WTC11 (cell line): ENCODE data around the gene ITGB3. TPM values are rescaled to one million over a fixed set of nuclear protein-coding genes. Genes with fewer than 3 reads are reported as not detected.

Experiments used
- ATAC-seq: fragments of 200-7000 bp; cut with Tn5 transposase; 2 replicates; pipeline ENCODE4 v1.10.0; 2021; ENCODE audit warnings: mild to moderate bottlenecking, moderate library complexity
- CTCF ChIA-PET: fragments of 300-600 bp; sonication (Branson Sonifier 250); formaldehyde crosslinking; loops from one replicate; lab custom pipeline; 2021; ENCODE audit warnings: antibody characterized with exemption; lab: Charles Lee
- POLR2A ChIA-PET: fragments of 350-600 bp; sonication (Branson Sonifier 250); formaldehyde crosslinking; loops from one replicate; lab custom pipeline; 2021; ENCODE audit warnings: antibody characterized with exemption; lab: Charles Lee
- DNase-seq: peaks from one replicate; pipeline ENCODE4 v3.0.0; 2021; ENCODE audit warnings: low spot score
- H3K27ac Mint-ChIP-seq: 2 replicates; pipeline ENCODE4 v1.8.0; 2021; ENCODE audit warnings: mixed read lengths
- H3K27me3 Mint-ChIP-seq: 2 replicates; pipeline ENCODE4 v1.8.0; 2021; ENCODE audit warnings: low read depth, mild to moderate bottlenecking, moderate library complexity, mixed read lengths
- H3K36me3 Mint-ChIP-seq: 2 replicates; pipeline ENCODE4 v1.8.0; 2021; ENCODE audit warnings: mixed read lengths
- H3K4me1 Mint-ChIP-seq: 2 replicates; pipeline ENCODE4 v1.8.0; 2022; ENCODE audit warnings: mixed read lengths
- H3K4me3 Mint-ChIP-seq: 2 replicates; pipeline ENCODE4 v1.8.0; 2021; ENCODE audit warnings: mild to moderate bottlenecking, moderate library complexity, mixed read lengths
- H3K9me3 Mint-ChIP-seq: 2 replicates; pipeline ENCODE4 v1.8.0; 2021; ENCODE audit warnings: mixed read lengths
- CREB1 ChIP-seq: sonication (generic); formaldehyde crosslinking; IDR thresholded peaks from 2 replicates; pipeline ENCODE4 v1.8.0; 2023; ENCODE audit warnings: mild to moderate bottlenecking, missing genetic modification reagents
- FOXJ3 ChIP-seq: sonication (generic); formaldehyde crosslinking; IDR thresholded peaks from 2 replicates; pipeline ENCODE4 v1.9.0; 2021; ENCODE audit warnings: missing genetic modification reagents, mild to moderate bottlenecking, borderline replicate concordance
- GABPB1 ChIP-seq: sonication (generic); formaldehyde crosslinking; IDR thresholded peaks from 2 replicates; pipeline ENCODE4 v1.8.1; 2023; ENCODE audit warnings: mild to moderate bottlenecking, missing genetic modification reagents
- GRHL2 ChIP-seq: fragments of 250-450 bp; sonication (Bioruptor Pico); IDR thresholded peaks from 2 replicates; pipeline ENCODE4 v1.8.0; 2022; ENCODE audit warnings: mild to moderate bottlenecking, moderate library complexity; ENCODE audit not compliant: insufficient replicate concordance, severe bottlenecking
- NFE2L1 ChIP-seq: sonication (generic); formaldehyde crosslinking; IDR thresholded peaks from 2 replicates; pipeline ENCODE4 v1.8.1; 2023; ENCODE audit warnings: missing genetic modification reagents
- NFYB ChIP-seq: sonication (generic); formaldehyde crosslinking; conservative IDR thresholded peaks from 2 replicates; pipeline ENCODE4 v1.8.0; 2022; ENCODE audit warnings: low read depth, missing genetic modification reagents
- NR1H2 ChIP-seq: sonication (generic); formaldehyde crosslinking; IDR thresholded peaks from 2 replicates; pipeline ENCODE4 v1.9.0; 2021; ENCODE audit warnings: mild to moderate bottlenecking, moderate library complexity, missing genetic modification reagents
- OVOL2 ChIP-seq: fragments of 250-450 bp; sonication (Bioruptor Pico); IDR thresholded peaks from 2 replicates; pipeline ENCODE4 v1.9.0; 2021; ENCODE audit warnings: mild to moderate bottlenecking, borderline replicate concordance
- PRRX2 ChIP-seq: fragments of 250-450 bp; sonication (Bioruptor Pico); IDR thresholded peaks from 2 replicates; pipeline ENCODE4 v1.8.0; 2021; ENCODE audit warnings: mild to moderate bottlenecking
- RORB ChIP-seq: fragments of 250-450 bp; sonication (Bioruptor Pico); IDR thresholded peaks from 2 replicates; pipeline ENCODE4 v1.9.0; 2021; ENCODE audit warnings: mild to moderate bottlenecking
- TEAD4 ChIP-seq: sonication (generic); formaldehyde crosslinking; IDR thresholded peaks from 2 replicates; pipeline ENCODE4 v1.8.0; 2022; ENCODE audit warnings: mild to moderate bottlenecking, missing genetic modification reagents
- TP53 ChIP-seq: sonication (generic); formaldehyde crosslinking; IDR thresholded peaks from 2 replicates; pipeline ENCODE4 v1.8.1; 2023; ENCODE audit warnings: mild to moderate bottlenecking, missing genetic modification reagents
- ZNF232 ChIP-seq: sonication (generic); formaldehyde crosslinking; IDR thresholded peaks from 2 replicates; pipeline ENCODE4 v1.8.0; 2022; ENCODE audit warnings: mild to moderate bottlenecking, missing genetic modification reagents
- ZNF317 ChIP-seq: sonication (generic); formaldehyde crosslinking; IDR thresholded peaks from 2 replicates; pipeline ENCODE4 v1.8.1; 2023; ENCODE audit warnings: low read depth, mild to moderate bottlenecking, moderate library complexity, missing genetic modification reagents, borderline replicate concordance
- ZNF423 ChIP-seq: fragments of 250-450 bp; sonication (Bioruptor Pico); IDR thresholded peaks from 2 replicates; pipeline ENCODE4 v2.1.2; 2022; ENCODE audit warnings: mild to moderate bottlenecking, moderate library complexity
- total RNA-seq: library from RNA; stranded (reverse); gene quantifications from 3 replicates; pipeline ENCODE4 v1.2.3, GENCODE V29; 2021
- TF ChIP-seq, protein P1 (sequence below): fragments of 200-600 bp; IDR thresholded peaks from 2 replicates; pipeline ENCODE4 v1.8.0; 2022; ENCODE audit warnings: antibody characterized with exemption
- TF ChIP-seq, protein P2 (sequence below): sonication (generic); formaldehyde crosslinking; conservative IDR thresholded peaks from 2 replicates; pipeline ENCODE4 v1.8.1; 2023; ENCODE audit warnings: mild to moderate bottlenecking, low read depth, missing genetic modification reagents, moderate library complexity
- TF ChIP-seq, protein P3 (sequence below): sonication (generic); formaldehyde crosslinking; IDR thresholded peaks from 2 replicates; pipeline ENCODE4 v1.8.0; 2023; ENCODE audit warnings: missing genetic modification reagents
- TF ChIP-seq, protein P4 (sequence below): fragments of 250-450 bp; sonication (Bioruptor Pico); conservative IDR thresholded peaks from 2 replicates; pipeline ENCODE4 v1.9.0; 2021; ENCODE audit warnings: mild to moderate bottlenecking
- TF ChIP-seq, protein P5 (sequence below): fragments of 250-450 bp; sonication (Bioruptor Pico); IDR thresholded peaks from 2 replicates; pipeline ENCODE4 v1.9.0; 2021; ENCODE audit warnings: mild to moderate bottlenecking
- TF ChIP-seq, protein P6 (sequence below): sonication (generic); formaldehyde crosslinking; IDR thresholded peaks from 2 replicates; pipeline ENCODE4 v1.8.0; 2022; ENCODE audit warnings: mild to moderate bottlenecking, missing genetic modification reagents
- TF ChIP-seq, protein P7 (sequence below): fragments of 250-450 bp; sonication (Bioruptor Pico); IDR thresholded peaks from 2 replicates; pipeline ENCODE4 v2.1.2; 2022; ENCODE audit warnings: mild to moderate bottlenecking, moderate library complexity
- TF ChIP-seq, protein P8 (sequence below): sonication (generic); formaldehyde crosslinking; IDR thresholded peaks from 2 replicates; pipeline ENCODE4 v1.8.1; 2022; ENCODE audit warnings: low read depth, missing genetic modification reagents, borderline replicate concordance

ITGB3 gene
- total RNA-seq, 1 experiment from 2014 or later = 0.04 TPM

DNA sequence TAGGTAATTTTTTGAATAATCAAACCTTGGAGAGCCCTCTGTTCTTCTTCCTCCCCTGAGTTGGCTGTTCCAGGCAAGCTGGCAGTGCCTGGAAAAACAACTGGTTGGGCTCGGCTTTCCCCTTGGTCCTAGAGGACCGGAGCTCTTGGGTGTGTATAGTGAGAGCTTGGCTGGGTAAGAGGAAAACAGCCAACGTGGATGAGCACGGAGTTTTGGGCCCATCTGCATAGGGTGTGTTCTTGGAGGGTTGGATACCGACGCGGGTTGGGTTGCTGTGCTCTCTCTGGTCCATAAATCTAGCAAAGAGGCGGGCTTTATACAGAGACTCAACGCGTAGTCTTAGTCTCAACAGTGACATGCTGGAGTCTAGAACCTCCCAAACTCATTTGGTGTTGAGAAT, 23.2 kb downstream of the ITGB3 start:
- DNase-seq = peak; percentile 42

DNA sequence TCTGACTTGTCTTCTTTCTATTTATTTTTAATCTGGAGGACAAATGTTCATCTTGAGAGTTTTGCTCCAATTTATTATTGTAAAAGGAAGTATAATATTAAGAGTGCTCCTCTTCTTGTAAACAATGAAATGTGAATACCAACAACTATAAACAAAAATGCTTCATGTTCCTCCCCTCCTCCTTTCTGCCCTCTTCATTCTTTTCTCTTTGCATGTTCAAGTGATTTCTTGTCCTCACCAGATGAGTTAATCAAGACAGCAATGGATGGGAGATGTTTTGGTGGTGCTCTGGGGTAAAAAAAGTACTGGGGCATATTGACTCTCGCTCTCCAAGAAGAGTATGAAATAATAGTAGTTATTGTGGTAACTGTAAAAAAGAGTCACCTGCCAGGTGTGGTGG, 24.3 kb downstream of the ITGB3 start:
- Mint-ChIP-seq H3K36me3 (no peaks in the 10 kb centered on the region), H3K9me3 (no peaks in the 10 kb centered on the region), H3K4me1 (peaks cover 44% of the 10 kb centered on the region), H3K27ac (no peak overlapping the region), H3K27me3 (no peaks in the 10 kb centered on the region; the same call in 1 of the 2 replicates), H3K4me3 (no peak overlapping the region)
- no peak for ATAC-seq
- CTCF ChIA-PET = interaction anchor here (1.6 kb wide), 1 partner anchor 89 kb away, joined by 4 read pairs; the partner anchor contains the start of gene CDC27
- POLR2A ChIA-PET = no interaction called here
- no peak for DNase-seq
- TF ChIP-seq, protein P1, sequence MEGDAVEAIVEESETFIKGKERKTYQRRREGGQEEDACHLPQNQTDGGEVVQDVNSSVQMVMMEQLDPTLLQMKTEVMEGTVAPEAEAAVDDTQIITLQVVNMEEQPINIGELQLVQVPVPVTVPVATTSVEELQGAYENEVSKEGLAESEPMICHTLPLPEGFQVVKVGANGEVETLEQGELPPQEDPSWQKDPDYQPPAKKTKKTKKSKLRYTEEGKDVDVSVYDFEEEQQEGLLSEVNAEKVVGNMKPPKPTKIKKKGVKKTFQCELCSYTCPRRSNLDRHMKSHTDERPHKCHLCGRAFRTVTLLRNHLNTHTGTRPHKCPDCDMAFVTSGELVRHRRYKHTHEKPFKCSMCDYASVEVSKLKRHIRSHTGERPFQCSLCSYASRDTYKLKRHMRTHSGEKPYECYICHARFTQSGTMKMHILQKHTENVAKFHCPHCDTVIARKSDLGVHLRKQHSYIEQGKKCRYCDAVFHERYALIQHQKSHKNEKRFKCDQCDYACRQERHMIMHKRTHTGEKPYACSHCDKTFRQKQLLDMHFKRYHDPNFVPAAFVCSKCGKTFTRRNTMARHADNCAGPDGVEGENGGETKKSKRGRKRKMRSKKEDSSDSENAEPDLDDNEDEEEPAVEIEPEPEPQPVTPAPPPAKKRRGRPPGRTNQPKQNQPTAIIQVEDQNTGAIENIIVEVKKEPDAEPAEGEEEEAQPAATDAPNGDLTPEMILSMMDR = no peak
- TF ChIP-seq GABPB1 (CRISPR knock-in tag) = no peak
- TF ChIP-seq, protein P2, sequence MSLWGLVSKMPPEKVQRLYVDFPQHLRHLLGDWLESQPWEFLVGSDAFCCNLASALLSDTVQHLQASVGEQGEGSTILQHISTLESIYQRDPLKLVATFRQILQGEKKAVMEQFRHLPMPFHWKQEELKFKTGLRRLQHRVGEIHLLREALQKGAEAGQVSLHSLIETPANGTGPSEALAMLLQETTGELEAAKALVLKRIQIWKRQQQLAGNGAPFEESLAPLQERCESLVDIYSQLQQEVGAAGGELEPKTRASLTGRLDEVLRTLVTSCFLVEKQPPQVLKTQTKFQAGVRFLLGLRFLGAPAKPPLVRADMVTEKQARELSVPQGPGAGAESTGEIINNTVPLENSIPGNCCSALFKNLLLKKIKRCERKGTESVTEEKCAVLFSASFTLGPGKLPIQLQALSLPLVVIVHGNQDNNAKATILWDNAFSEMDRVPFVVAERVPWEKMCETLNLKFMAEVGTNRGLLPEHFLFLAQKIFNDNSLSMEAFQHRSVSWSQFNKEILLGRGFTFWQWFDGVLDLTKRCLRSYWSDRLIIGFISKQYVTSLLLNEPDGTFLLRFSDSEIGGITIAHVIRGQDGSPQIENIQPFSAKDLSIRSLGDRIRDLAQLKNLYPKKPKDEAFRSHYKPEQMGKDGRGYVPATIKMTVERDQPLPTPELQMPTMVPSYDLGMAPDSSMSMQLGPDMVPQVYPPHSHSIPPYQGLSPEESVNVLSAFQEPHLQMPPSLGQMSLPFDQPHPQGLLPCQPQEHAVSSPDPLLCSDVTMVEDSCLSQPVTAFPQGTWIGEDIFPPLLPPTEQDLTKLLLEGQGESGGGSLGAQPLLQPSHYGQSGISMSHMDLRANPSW = no peak
- TF ChIP-seq, protein P3, sequence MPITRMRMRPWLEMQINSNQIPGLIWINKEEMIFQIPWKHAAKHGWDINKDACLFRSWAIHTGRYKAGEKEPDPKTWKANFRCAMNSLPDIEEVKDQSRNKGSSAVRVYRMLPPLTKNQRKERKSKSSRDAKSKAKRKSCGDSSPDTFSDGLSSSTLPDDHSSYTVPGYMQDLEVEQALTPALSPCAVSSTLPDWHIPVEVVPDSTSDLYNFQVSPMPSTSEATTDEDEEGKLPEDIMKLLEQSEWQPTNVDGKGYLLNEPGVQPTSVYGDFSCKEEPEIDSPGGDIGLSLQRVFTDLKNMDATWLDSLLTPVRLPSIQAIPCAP (CRISPR knock-in tag) = no peak
- TF ChIP-seq FOXJ3 (CRISPR knock-in tag) = no peak
- TF ChIP-seq, protein P4, sequence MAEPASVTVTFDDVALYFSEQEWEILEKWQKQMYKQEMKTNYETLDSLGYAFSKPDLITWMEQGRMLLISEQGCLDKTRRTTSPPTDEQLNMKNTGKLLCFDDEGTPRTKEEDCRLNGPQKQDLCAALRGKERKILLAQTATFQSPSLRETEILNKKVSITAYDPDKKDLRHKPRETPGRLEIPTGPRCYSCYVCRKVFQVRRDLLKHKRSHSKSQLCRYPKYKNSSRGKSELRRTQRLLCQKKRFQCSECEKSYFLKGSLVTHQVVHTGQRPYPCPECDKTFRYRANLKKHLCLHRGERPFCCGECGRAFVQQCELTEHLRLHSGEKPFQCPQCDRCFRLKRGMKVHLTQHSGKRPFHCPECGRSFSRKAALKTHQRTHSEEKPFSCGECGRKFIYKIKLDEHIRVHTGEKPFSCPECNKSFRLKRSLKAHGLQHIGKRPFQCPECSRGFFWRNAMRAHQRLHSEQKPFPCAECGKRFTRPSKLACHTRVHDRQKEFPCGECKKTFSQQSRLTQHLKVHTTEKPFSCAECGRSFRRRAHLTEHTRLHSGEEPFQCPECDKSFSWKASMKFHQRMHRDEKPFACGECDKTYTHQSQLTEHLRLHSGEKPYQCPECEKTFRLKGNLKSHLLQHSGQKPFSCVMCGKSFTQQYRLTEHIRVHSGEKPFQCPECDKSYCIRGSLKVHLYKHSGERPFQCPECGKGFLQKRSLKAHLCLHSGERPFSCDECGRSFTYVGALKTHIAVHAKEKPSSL = no peak
- TF ChIP-seq GRHL2 (CRISPR knock-in tag) = no peak
- TF ChIP-seq NR1H2 = no peak
- TF ChIP-seq NFYB (CRISPR knock-in tag) = no peak
- no peak for TF ChIP-seq ZNF317 (CRISPR knock-in tag)
- TF ChIP-seq OVOL2 (CRISPR knock-in tag) = no peak

More for the DNA sequence above, 23.2 kb downstream of the ITGB3 start:
- H3K4me1 Mint-ChIP-seq = peaks cover 44% of the 10 kb centered on the region
- peak overlapping the region; percentile 20 for H3K27ac Mint-ChIP-seq
- CTCF ChIA-PET = interaction anchor here (2.2 kb wide), 1 partner anchor 39 kb away, joined by 14 read pairs; no protein-coding TSS in a partner anchor
- ATAC-seq = peak; percentile 51
- POLR2A ChIA-PET = no interaction called here
- H3K27me3 Mint-ChIP-seq = no peaks in the 10 kb centered on the region; the same call in 1 of the 2 replicates
- no peaks in the 10 kb centered on the region for H3K9me3 Mint-ChIP-seq
- no peak overlapping the region for H3K4me3 Mint-ChIP-seq
- TF ChIP-seq, protein P5, sequence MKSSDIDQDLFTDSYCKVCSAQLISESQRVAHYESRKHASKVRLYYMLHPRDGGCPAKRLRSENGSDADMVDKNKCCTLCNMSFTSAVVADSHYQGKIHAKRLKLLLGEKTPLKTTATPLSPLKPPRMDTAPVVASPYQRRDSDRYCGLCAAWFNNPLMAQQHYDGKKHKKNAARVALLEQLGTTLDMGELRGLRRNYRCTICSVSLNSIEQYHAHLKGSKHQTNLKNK = no peak
- TF ChIP-seq ZNF423 (CRISPR knock-in tag) (no peak), ZNF232 (CRISPR knock-in tag) (no peak), RORB (CRISPR knock-in tag) (no peak), CREB1 (CRISPR knock-in tag) (no peak), PRRX2 (no peak), TEAD4 (CRISPR knock-in tag) (no peak), NFE2L1 (CRISPR knock-in tag) (no peak), TP53 (CRISPR knock-in tag) (no peak)
- TF ChIP-seq, protein P6, sequence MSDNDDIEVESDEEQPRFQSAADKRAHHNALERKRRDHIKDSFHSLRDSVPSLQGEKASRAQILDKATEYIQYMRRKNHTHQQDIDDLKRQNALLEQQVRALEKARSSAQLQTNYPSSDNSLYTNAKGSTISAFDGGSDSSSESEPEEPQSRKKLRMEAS (CRISPR knock-in tag) = no peak
- TF ChIP-seq, protein P7, sequence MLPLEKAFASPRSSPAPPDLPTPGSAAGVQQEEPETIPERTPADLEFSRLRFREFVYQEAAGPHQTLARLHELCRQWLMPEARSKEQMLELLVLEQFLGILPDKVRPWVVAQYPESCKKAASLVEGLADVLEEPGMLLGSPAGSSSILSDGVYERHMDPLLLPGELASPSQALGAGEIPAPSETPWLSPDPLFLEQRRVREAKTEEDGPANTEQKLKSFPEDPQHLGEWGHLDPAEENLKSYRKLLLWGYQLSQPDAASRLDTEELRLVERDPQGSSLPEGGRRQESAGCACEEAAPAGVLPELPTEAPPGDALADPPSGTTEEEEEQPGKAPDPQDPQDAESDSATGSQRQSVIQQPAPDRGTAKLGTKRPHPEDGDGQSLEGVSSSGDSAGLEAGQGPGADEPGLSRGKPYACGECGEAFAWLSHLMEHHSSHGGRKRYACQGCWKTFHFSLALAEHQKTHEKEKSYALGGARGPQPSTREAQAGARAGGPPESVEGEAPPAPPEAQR = no peak
- TF ChIP-seq, protein P8, sequence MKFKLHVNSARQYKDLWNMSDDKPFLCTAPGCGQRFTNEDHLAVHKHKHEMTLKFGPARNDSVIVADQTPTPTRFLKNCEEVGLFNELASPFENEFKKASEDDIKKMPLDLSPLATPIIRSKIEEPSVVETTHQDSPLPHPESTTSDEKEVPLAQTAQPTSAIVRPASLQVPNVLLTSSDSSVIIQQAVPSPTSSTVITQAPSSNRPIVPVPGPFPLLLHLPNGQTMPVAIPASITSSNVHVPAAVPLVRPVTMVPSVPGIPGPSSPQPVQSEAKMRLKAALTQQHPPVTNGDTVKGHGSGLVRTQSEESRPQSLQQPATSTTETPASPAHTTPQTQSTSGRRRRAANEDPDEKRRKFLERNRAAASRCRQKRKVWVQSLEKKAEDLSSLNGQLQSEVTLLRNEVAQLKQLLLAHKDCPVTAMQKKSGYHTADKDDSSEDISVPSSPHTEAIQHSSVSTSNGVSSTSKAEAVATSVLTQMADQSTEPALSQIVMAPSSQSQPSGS (CRISPR knock-in tag) = no peak
- TF ChIP-seq, all 79 proteins: peak for 0
- no peaks in the 10 kb centered on the region for H3K36me3 Mint-ChIP-seq
